22Rv1 (cell line): ENCODE measurements around the gene DNAJC8.

ENCODE experiments used
- H3K27ac ChIP-seq: fragments of 450-650 bp; 2 replicates; pipeline ENCODE4 v1.5.1; 2017
- CTCF ChIP-seq: fragments of 450-650 bp; IDR thresholded peaks from 2 replicates; pipeline ENCODE4 v1.5.1; 2017; ENCODE audit warnings: mild to moderate bottlenecking
- ZFX ChIP-seq: fragments of 450-650 bp; IDR thresholded peaks from 2 replicates; pipeline ENCODE4 v1.6.1; 2017; ENCODE audit warnings: antibody characterized with exemption, borderline replicate concordance

The DNAJC8 gene

GRCh38 chr1:28156821-28157220 lies 76.0 kb downstream of the DNAJC8 start:
- H3K27ac ChIP-seq: no peak overlapping the region
- no peak for TF ChIP-seq CTCF
- TF ChIP-seq ZFX: no peak

- no peak overlapping the region for H3K27ac ChIP-seq
Measured at GRCh38 chr1:28155628-28156027, 77.2 kb downstream of the DNAJC8 start.

GRCh38 chr1:28154078-28154594 lies 78.7 kb downstream of the DNAJC8 start:
- no peak overlapping the region for H3K27ac ChIP-seq
- TF ChIP-seq CTCF (no peak), ZFX (no peak)

More at GRCh38 chr1:28155628-28156027, 77.2 kb downstream of the DNAJC8 start:
- TF ChIP-seq CTCF (no peak), ZFX (no peak)
